Skeletal muscle tissue (tissue), 4 donors: ENCODE data around the gene BMPR1B. TPM values are rescaled to one million over a fixed set of nuclear protein-coding genes. Genes with fewer than 3 reads are reported as not detected.

Source experiments
- H3K27ac ChIP-seq: one replicate; pipeline ENCODE4 v1.7.0; 2013; ENCODE audit warnings: mild to moderate bottlenecking, low read depth, low read length, inconsistent platforms
- H3K27me3 ChIP-seq, 3 donors: one replicate each; pipeline ENCODE4 v1.7.0; 2013; ENCODE audit warnings: low read length in 3 of 3; ENCODE audit not compliant: control insufficient read depth in 3 of 3, insufficient read depth in 3 of 3
- H3K36me3 ChIP-seq, 3 donors: one replicate each; pipeline ENCODE4 v1.7.0; 2013; ENCODE audit warnings: low read length in 3 of 3; ENCODE audit not compliant: control insufficient read depth in 3 of 3, insufficient read depth in 3 of 3
- H3K4me1 ChIP-seq, 3 donors: one replicate each; pipeline ENCODE4 v1.7.0; 2013; ENCODE audit warnings: low read length in 3 of 3, mild to moderate bottlenecking in 3 of 3; ENCODE audit not compliant: control insufficient read depth in 3 of 3, insufficient read depth in 3 of 3
- H3K4me3 ChIP-seq, 3 donors: one replicate each; pipeline ENCODE4 v1.7.0; 2013; ENCODE audit warnings: low read length in 3 of 3
- H3K9ac ChIP-seq, 3 donors: one replicate each; pipeline ENCODE4 v1.7.0; 2013; ENCODE audit warnings: low read length in 3 of 3, mild to moderate bottlenecking in 3 of 3, moderate library complexity in 2 of 3, low read depth in 1 of 3
- H3K9me3 ChIP-seq, 3 donors: one replicate each; pipeline ENCODE4 v1.7.0; 2013; ENCODE audit warnings: low read length in 3 of 3; ENCODE audit not compliant: control insufficient read depth in 3 of 3
- total RNA-seq: library from RNA; depleted of rRNA; stranded (reverse); fragments of >200 nt; gene quantifications from one replicate; pipeline ENCODE4 v1.2.3, GENCODE V29; 2014
- donor health status: Osteomylitis.

Gene BMPR1B
- total RNA-seq, 1 donor from 2014 or later = 22.4 TPM

DNA sequence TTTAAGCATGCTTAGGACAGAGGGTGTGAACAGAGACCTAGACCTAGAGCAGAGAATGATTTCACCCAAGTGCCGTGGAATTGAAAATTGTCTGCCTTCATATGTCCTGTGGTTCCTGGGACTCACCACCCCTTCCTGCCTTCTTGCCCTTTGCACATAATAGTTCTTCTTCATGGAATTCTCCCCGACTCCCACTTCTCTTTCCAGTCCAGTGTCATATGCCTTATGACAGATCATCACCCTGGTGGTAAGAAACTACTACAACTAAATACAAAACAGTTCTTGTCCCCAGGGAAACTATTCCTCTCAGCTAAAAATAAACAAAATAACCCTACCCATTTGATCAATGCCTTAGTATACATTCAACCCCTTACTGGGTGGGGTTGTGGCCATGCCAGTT lies 43.3 kb downstream of the BMPR1B start:
- no peak overlapping the region for H3K4me3 ChIP-seq
- no peaks in the 10 kb centered on the region for H3K27me3 ChIP-seq
- H3K4me1 ChIP-seq = no peaks in the 10 kb centered on the region
- H3K9me3 ChIP-seq = no peaks in the 10 kb centered on the region
- no peaks in the 10 kb centered on the region for H3K36me3 ChIP-seq
- no peak overlapping the region for H3K27ac ChIP-seq
- no peak overlapping the region for H3K9ac ChIP-seq

DNA sequence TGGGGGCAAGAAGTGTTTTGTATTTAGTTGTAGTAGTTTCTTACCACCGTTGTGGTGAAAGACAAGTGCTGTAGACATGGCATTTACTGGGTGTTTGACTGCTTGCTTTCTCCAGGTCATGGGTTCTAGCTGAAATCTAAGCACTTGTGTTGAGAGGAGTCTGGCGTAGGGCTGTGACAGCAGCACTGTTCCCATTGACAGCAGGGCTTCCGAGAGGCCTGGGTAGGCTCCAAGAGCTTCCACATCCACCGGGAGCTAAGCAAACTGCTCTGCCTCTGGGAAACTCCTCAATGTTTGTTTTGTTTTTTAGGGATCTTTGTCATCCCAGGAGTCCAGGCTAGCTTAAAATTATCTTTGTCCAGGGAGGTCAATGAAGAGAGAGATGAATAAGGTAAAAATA lies 44.3 kb downstream of the BMPR1B start:
- H3K27ac ChIP-seq = no peak overlapping the region
- no peak overlapping the region for H3K4me3 ChIP-seq
- no peaks in the 10 kb centered on the region for H3K4me1 ChIP-seq
- H3K27me3 ChIP-seq = no peaks in the 10 kb centered on the region
- H3K9ac ChIP-seq = no peak overlapping the region
- no peaks in the 10 kb centered on the region for H3K36me3 ChIP-seq
- no peaks in the 10 kb centered on the region for H3K9me3 ChIP-seq

DNA sequence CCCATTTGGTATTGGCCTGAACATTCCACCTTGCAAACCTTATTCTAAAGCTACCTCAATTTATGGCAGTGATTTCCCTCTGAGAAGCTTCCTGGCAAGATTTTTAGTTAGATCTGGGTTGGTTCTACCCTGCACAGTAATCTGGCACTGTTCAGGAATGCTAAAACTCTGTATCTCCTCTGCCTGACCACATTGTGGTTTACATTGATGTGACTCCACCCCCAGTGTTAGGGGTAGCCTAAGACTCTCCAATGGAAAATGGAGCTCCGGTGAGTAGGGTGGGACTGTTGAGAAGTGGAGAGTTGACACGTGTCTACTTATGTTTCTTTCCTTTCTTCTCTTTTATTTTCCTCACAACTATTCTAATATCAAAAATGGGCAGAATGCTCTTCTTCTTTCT lies 45.4 kb downstream of the BMPR1B start:
- H3K9ac ChIP-seq = no peak overlapping the region
- no peak overlapping the region for H3K27ac ChIP-seq
- no peaks in the 10 kb centered on the region for H3K9me3 ChIP-seq
- no peaks in the 10 kb centered on the region for H3K36me3 ChIP-seq
- H3K4me3 ChIP-seq = no peak overlapping the region
- H3K27me3 ChIP-seq = no peaks in the 10 kb centered on the region
- H3K4me1 ChIP-seq = no peaks in the 10 kb centered on the region

DNA sequence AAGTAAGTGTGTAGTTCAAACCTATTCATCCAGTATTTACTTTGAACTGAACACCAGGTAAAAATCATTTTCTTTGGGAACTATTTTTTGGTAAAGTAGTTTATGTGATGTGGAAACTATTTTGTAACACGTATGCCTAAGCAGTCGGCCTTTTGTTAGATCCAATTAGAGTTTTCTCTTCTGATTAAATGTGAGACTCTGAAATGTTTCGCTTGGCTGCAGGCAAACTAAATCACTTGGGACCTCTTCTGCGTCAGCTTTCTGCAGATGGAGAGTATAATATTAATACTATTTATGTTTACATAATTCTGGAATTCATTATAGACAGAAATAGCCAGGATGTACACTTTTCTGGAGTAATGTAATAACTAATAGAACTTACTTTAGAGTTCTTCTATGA lies 46.9 kb downstream of the BMPR1B start:
- Histone ChIP-seq H3K27me3 (no peaks in the 10 kb centered on the region), H3K9ac (no peak overlapping the region), H3K4me3 (no peak overlapping the region), H3K4me1 (no peaks in the 10 kb centered on the region), H3K9me3 (no peaks in the 10 kb centered on the region), H3K36me3 (no peaks in the 10 kb centered on the region), H3K27ac (no peak overlapping the region)

DNA sequence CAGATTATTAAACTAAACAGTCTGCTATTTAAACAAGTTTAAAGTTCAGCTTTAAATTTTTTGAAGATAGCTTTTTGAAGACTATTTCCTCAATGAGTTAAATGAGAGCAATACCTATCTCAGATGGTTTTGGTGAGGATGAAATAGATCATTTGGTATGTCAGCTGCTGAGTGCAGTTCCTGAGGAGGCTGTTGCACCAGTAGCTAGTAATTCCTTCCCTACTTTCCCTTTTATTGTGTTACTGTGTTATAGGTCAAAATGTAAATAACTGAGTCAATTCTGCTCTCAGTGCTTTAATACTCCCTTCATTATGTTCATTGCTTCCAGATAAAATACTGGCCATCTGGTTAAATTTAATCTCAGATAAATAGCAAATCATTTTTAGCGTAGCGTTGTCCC lies 48.6 kb downstream of the BMPR1B start:
- Histone ChIP-seq H3K27me3 (no peaks in the 10 kb centered on the region), H3K36me3 (no peaks in the 10 kb centered on the region), H3K4me3 (no peak overlapping the region), H3K27ac (no peak overlapping the region), H3K9me3 (no peaks in the 10 kb centered on the region), H3K4me1 (no peaks in the 10 kb centered on the region), H3K9ac (no peak overlapping the region)

DNA sequence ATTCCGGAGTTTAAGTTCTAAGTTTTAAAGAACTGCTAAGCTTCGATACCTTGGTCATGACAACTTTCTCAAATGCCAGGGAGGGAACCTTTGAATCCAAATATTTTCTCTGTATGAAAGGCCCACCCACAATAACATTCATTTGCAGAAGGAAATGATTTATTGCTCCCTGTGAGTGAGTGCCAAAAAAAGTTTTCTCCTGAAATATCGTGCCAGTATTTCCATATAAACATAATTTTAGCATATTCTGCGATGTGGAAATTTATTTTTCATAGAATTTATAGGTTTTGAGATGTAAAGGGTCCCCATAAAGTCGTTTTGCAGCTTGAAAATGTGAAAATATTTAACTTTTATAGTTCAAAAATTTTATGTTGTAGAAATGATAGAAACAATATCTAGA lies 53.9 kb downstream of the BMPR1B start:
- no peak overlapping the region for H3K27ac ChIP-seq
- no peaks in the 10 kb centered on the region for H3K36me3 ChIP-seq
- H3K4me3 ChIP-seq = no peak overlapping the region
- H3K9me3 ChIP-seq = no peaks in the 10 kb centered on the region
- no peak overlapping the region for H3K9ac ChIP-seq
- no peaks in the 10 kb centered on the region for H3K4me1 ChIP-seq
- H3K27me3 ChIP-seq = no peaks in the 10 kb centered on the region

DNA sequence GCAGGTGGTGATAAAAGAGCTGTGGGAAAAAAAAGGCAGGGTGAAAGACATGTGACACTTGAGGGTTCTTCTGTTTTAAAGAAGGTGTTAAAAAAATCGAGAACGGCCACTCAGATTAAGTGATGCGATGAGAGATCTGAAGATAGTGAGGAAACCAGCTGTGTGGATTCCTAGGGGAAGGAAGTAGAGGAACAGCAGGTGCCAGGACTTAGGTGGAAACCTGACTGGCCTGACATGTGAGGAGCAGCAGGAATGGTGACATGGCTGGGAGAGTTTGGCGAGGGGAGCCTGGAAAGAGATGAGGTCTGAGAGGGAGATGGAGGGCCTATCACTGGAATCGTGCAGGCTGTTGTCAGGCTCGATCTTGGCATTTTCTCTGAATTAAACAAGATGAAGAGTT lies 55.5 kb downstream of the BMPR1B start:
- Histone ChIP-seq H3K4me1 (no peaks in the 10 kb centered on the region), H3K27me3 (no peaks in the 10 kb centered on the region), H3K4me3 (no peak overlapping the region), H3K36me3 (no peaks in the 10 kb centered on the region), H3K9me3 (no peaks in the 10 kb centered on the region), H3K9ac (no peak overlapping the region), H3K27ac (no peak overlapping the region)

DNA sequence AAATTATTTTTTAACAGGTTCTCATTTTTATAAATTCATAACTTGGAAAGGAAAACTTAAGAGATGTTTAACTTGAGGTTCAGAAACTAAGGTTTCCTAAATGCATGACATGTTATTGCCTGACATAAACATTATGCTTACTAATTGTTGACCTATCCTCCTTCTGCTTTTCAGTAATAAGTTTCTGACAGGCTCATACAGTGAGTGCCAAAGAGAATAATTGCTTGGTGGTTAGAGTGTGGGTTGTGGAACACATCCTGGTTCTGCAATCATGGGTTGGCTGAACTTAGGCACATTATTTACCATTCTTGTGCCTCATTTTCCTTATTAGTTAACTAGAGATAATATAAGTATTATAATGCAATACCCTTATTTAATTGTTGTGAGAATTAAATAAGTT lies 56.5 kb downstream of the BMPR1B start:
- H3K27ac ChIP-seq = no peak overlapping the region

DNA sequence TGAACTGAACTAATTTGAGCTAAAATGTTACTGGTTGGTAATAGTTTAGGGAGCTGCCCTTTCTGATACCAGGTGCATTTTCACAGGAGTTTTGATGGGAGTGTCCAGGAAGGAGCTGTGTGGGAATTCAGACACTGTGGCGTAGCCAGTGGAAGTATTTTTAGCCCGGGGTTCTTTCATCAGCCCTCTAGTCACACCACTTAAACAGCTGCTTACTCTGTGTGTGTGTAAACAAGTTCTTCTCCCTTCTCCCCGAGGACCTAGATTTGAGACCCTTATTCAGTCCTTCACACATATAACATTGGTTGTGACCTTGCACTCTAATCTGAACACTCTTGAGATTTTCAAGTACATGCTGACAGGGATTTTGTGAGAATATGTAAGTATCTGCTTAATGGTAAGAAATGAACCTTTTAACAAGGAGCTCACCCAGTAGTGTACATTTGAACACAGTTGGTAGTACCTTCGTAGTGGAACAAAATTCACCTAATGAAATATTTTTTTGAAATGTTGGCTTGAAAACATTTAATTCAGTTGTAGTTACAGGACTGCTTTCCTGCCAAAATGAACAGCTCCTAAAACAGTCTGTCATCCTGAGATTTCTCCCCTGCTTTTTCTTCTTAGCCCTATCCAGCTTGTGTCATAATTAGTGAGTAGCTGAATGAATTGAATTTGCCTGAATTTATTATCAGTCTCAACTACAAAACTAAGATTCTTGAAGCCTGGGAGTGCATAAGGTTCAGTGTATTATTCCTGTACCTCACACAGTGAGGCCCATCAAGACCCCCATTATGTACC lies 61.8 kb downstream of the BMPR1B start:
- Histone ChIP-seq H3K9me3 (no peaks in the 10 kb centered on the region), H3K27ac (no peak overlapping the region), H3K9ac (no peak overlapping the region), H3K36me3 (no peaks in the 10 kb centered on the region), H3K4me1 (no peaks in the 10 kb centered on the region), H3K27me3 (no peaks in the 10 kb centered on the region), H3K4me3 (no peak overlapping the region)

More for the DNA sequence above, 56.5 kb downstream of the BMPR1B start:
- no peak overlapping the region for H3K9ac ChIP-seq
- H3K9me3 ChIP-seq = no peaks in the 10 kb centered on the region
- H3K27me3 ChIP-seq = no peaks in the 10 kb centered on the region
- no peaks in the 10 kb centered on the region for H3K4me1 ChIP-seq
- no peaks in the 10 kb centered on the region for H3K36me3 ChIP-seq
- no peak overlapping the region for H3K4me3 ChIP-seq

DNA sequence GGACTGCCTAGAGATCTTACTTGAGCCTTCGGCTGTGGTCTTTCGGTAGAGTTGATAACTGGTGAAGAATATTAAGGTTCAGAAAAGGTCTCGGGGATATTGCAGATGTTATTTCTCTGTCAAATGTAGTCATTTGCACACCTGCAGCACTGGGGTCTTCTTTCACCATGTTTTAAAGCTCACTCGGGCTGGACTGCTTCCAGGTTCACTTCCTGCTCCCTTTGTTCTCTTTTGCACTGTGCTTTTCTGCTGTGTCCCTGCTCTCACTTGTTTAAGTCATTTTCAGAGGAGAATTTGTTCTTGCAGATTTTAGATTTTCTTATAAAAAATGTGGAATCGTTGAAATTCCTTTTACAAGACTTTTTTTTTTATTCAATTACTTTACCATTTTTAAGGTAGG lies 68.5 kb downstream of the BMPR1B start:
- Histone ChIP-seq H3K4me1 (no peaks in the 10 kb centered on the region), H3K36me3 (no peaks in the 10 kb centered on the region), H3K27me3 (no peaks in the 10 kb centered on the region), H3K4me3 (no peak overlapping the region), H3K9me3 (no peaks in the 10 kb centered on the region), H3K27ac (no peak overlapping the region), H3K9ac (no peak overlapping the region)
